HepG2 (cell line): ENCODE data around the gene HEMK1. TPM values are rescaled to one million over a fixed set of nuclear protein-coding genes. Genes with fewer than 3 reads are reported as not detected.

ENCODE experiments used
- ATAC-seq: fragments of 200-7000 bp; cut with Tn5 transposase; 3 replicates; pipeline ENCODE4 v1.9.1; 2020; ENCODE audit warnings: mild to moderate bottlenecking, moderate library complexity
- BruUV-seq: library from RNA; stranded (reverse); fragments of 400-500 nt; replicated peaks from 2 replicates; lab custom pipeline; 2021; lab: Mats Ljungman, UMichigan
- CTCF ChIA-PET: fragments of 300-600 bp; formaldehyde crosslinking; extraction: SDS; loops from one replicate; lab custom pipeline; 2021; ENCODE audit warnings: low total read pairs, inconsistent platforms, low intra/inter-chr PET ratio; lab: Yijun Ruan, JAX
- POLR2A ChIA-PET: fragments of 350-600 bp; sonication (Branson Sonifier 250); formaldehyde crosslinking; loops from one replicate; lab custom pipeline; 2020; ENCODE audit warnings: antibody characterized with exemption, inconsistent platforms; lab: Yijun Ruan, JAX
- DNase-seq: peaks from one replicate; pipeline ENCODE4 v3.0.0-alpha.2; 2015; ENCODE audit warnings: low spot score
- FAIRE-seq: peaks from 3 replicates; lab custom pipeline; 2011; peaks lifted over from hg19 to GRCh38; lab: Jason Lieb, UNC
- H2AFZ ChIP-seq: one replicate; pipeline ENCODE4 v1.6.1; 2011; ENCODE audit warnings: low read length, inconsistent platforms
- H3K27ac ChIP-seq: fragments of 300-600 bp; 3 replicates; pipeline ENCODE4 v1.8.0; 2011; ENCODE audit warnings: mixed run types, mild to moderate bottlenecking, mixed read lengths, low read length, inconsistent platforms; ENCODE audit not compliant: insufficient read depth; ENCODE audit errors: extremely low read length
- H3K27me3 ChIP-seq, 2 experiments: fragments of 200-600 bp in 1 of 2; 2 replicates in 1 of 2; 3 replicates in 1 of 2; pipeline versions ENCODE4 v1.6.0 to v1.8.0; 2011; ENCODE audit warnings: low read length in 2 of 2, mild to moderate bottlenecking in 2 of 2, moderate library complexity in 2 of 2, inconsistent platforms in 1 of 2; ENCODE audit not compliant: insufficient read depth in 2 of 2, control insufficient read depth in 1 of 2
- H3K36me3 ChIP-seq, 2 experiments: fragments of 200-600 bp in 1 of 2; replicated peaks in 1 of 2; 2 replicates in 1 of 2; 3 replicates in 1 of 2; pipeline versions ENCODE4 v1.5.1 to v1.8.0; 2011; ENCODE audit warnings: low read length in 2 of 2, inconsistent platforms in 1 of 2; ENCODE audit not compliant: insufficient read depth in 2 of 2, control insufficient read depth in 1 of 2
- H3K4me1 ChIP-seq: 2 replicates; pipeline ENCODE4 v1.5.1; 2012; ENCODE audit warnings: low read length, inconsistent platforms; ENCODE audit not compliant: insufficient read depth
- H3K4me2 ChIP-seq: 2 replicates; pipeline ENCODE4 v1.6.0; 2011; ENCODE audit warnings: low read depth, low read length, inconsistent platforms
- H3K4me3 ChIP-seq, 3 experiments: fragments of 200-600 bp in 1 of 3; sonication (generic), shearing (Covaris generic) in 1 of 3; replicated peaks in 1 of 3; 2 replicates each; pipeline ENCODE4 v1.5.1; 2011 to 2016; ENCODE audit warnings: low read length in 3 of 3, inconsistent platforms in 2 of 3, low read depth in 2 of 3, mild to moderate bottlenecking in 2 of 3, control low read depth in 1 of 3, mixed read lengths in 1 of 3; ENCODE audit not compliant: insufficient read depth in 1 of 3
- H3K79me2 ChIP-seq: one replicate; pipeline ENCODE4 v1.6.1; 2011; ENCODE audit warnings: low read length, inconsistent platforms; ENCODE audit not compliant: insufficient read depth
- H3K9ac ChIP-seq: 2 replicates; pipeline ENCODE4 v1.6.0; 2011; ENCODE audit warnings: mild to moderate bottlenecking, low read depth, low read length, inconsistent platforms; ENCODE audit not compliant: insufficient read depth
- H3K9me3 ChIP-seq: 2 replicates; pipeline ENCODE4 v1.5.1; 2012; ENCODE audit warnings: mild to moderate bottlenecking, low read length
- H4K20me1 ChIP-seq: 2 replicates; pipeline ENCODE4 v1.6.0; 2011; ENCODE audit warnings: inconsistent platforms, mild to moderate bottlenecking, low read length, moderate library complexity; ENCODE audit not compliant: insufficient read depth
- HMG20A ChIP-seq: IDR thresholded peaks from 2 replicates; pipeline ENCODE4 v1.6.1; 2016; ENCODE audit warnings: borderline replicate concordance
- POLR2AphosphoS2 ChIP-seq: IDR thresholded peaks from 2 replicates; pipeline ENCODE4 v1.6.1; 2011; ENCODE audit warnings: low read depth, low read length, improper control_type of control experiment
- POLR2AphosphoS5 ChIP-seq: IDR thresholded peaks from 2 replicates; pipeline ENCODE4 v1.6.1; 2012; ENCODE audit warnings: low read depth, low read length
- SMYD3 ChIP-seq: sonication (generic); formaldehyde crosslinking; IDR thresholded peaks from 2 replicates; pipeline ENCODE4 v1.8.1; 2023; ENCODE audit warnings: mild to moderate bottlenecking, missing genetic modification reagents
- ZNF383 ChIP-seq: sonication (generic); formaldehyde crosslinking; IDR thresholded peaks from 2 replicates; pipeline ENCODE4 v1.4.0; 2020; ENCODE audit warnings: missing genetic modification reagents, mild to moderate bottlenecking, borderline replicate concordance
- ZNF768 ChIP-seq: sonication (generic); formaldehyde crosslinking; IDR thresholded peaks from 2 replicates; pipeline ENCODE4 v1.4.0; 2020; ENCODE audit warnings: missing genetic modification reagents
- WGBS: methylation state at CpG from one replicate; pipeline ENCODE4 v1.1.6; 2017; ENCODE audit warnings: low lambda C conversion rate; 5-methylcytosine and 5-hydroxymethylcytosine counted together
- in situ Hi-C: cut with HindIII; loops from 2 replicates; pipeline ENCODE4 v1.10.0; 2017; ENCODE audit warnings: low pct_unique_long_range_greater_than_20kb; ENCODE audit not compliant: extremely low pct_ligation_motif_present
- intact Hi-C: fragments of 100-400 bp; cut with micrococcal nuclease; formaldehyde crosslinking; loops from one replicate; pipeline ENCODE4 v1.10.0; 2022; ENCODE audit not compliant: unreplicated experiment
- polyA plus RNA-seq, 8 experiments: library from polyadenylated mRNA; depleted of rRNA in 3 of 8; stranded (reverse) in 7 of 8; unstranded in 1 of 8; fragments of >200 nt; fragmentation: Illumina TruSeq in 4 of 8; extraction: Trizol in 4 of 8; gene quantifications; 2 replicates each; pipeline versions ENCODE4 v1.2.1 to v1.2.3, GENCODE V29; 2011 to 2016; ENCODE audit warnings: low read depth in 4 of 8, missing spikeins in 1 of 8, mixed read lengths in 1 of 8; ENCODE audit not compliant: insufficient read depth in 1 of 8
- total RNA-seq, 5 experiments: library from RNA; depleted of rRNA; stranded (reverse); fragments of >200 nt; fragmentation: Illumina TruSeq; extraction: Trizol; gene quantifications; 2 replicates each; pipeline ENCODE4 v1.2.3, GENCODE V29; 2016; ENCODE audit warnings: low read depth in 1 of 5
- TF ChIP-seq, protein P1 (sequence below): sonication (generic); formaldehyde crosslinking; IDR thresholded peaks from 2 replicates; pipeline ENCODE4 v1.4.0; 2020; ENCODE audit warnings: missing genetic modification reagents

The HEMK1 gene
- total and polyA plus RNA-seq, 2 of the 13 experiments (the other 11 are each of a cell fraction or from before 2014, with no cell fraction given), result 9.8 to 12.6 TPM

DNA sequence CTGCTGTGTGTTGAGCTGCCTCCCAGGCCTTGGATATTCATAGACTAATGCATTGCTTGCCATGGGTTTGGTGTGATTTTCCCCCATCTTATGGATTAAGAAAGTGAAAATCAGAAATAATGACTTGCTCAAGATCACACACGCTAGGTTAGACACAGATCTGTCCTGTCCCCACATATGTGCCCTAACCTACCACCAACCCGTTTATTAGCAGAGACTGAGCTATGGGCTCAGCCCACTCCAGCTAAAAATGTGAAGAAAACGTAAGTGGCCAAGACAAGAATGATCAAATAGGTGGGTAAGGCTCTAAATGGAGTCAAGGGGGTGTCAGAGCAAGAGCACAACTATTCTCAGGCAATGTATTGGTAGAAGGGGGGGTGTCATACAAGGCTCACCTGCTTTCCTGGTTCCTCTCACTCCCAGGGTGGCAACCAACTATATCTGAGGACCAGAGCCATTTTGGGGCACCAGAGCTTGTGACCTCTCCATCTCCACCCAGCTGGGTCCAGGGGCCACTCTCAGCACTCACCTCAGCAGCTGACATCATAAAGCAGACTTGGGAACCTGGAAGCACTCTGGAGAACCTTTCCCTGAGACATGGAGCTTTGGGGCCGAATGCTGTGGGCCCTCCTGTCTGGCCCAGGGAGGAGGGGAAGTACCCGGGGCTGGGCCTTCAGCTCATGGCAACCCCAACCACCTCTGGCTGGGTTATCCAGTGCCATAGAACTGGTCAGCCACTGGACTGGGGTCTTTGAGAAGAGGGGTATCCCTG is 1.4 kb downstream of the HEMK1 start:
- TF ChIP-seq HMG20A (CRISPR knock-in tag) (no peak), POLR2AphosphoS5 (peak; percentile 20; the same call in 1 of the 2 replicates)
- no peak for DNase-seq
- Histone ChIP-seq H2AFZ (no peak overlapping the region), H3K4me2 (peak overlapping the region; percentile 80), H3K27me3 (peaks cover 4 to 7% of the 10 kb centered on the region in 2 experiments; a peak in 2 of 5 replicates), H3K27ac (no peak overlapping the region), H4K20me1 (no peaks in the 10 kb centered on the region), H3K79me2 (no peaks in the 10 kb centered on the region), H3K36me3 (no peaks in the 10 kb centered on the region; a peak in 2 of 5 replicates), H3K4me1 (peaks cover 57% of the 10 kb centered on the region), H3K4me3 (peak overlapping the region in 2 of 3 experiments; percentile 82 to 84; a peak in 3 of 6 replicates), H3K9me3 (no peaks in the 10 kb centered on the region), H3K9ac (peak overlapping the region; percentile 80; the same call in 1 of the 2 replicates)
- no TSS peak for BruUV-seq
- intact Hi-C loops (no loop called here), in situ Hi-C loops (loop anchor here (5.0 kb wide), 3 partner anchors 42 to 812 kb away; partner anchors contain the start of gene CISH)
- FAIRE-seq, result no peak
- ChIA-PET CTCF (interaction anchor here (7.2 kb wide), 1 partner anchor 43 kb away, joined by 182 read pairs; the partner anchor contains the start of genes CISH and MAPKAPK3), POLR2A (interaction anchor here (1.4 to 3.3 kb wide), 6 partner anchors 18 to 46 kb away, joined by 4 to 64 read pairs (median 24); partner anchors contain the start of genes CISH and MAPKAPK3)
- WGBS, result 88% methylated on average over 3 of the region's 5 CpGs
- no peak for ATAC-seq

DNA sequence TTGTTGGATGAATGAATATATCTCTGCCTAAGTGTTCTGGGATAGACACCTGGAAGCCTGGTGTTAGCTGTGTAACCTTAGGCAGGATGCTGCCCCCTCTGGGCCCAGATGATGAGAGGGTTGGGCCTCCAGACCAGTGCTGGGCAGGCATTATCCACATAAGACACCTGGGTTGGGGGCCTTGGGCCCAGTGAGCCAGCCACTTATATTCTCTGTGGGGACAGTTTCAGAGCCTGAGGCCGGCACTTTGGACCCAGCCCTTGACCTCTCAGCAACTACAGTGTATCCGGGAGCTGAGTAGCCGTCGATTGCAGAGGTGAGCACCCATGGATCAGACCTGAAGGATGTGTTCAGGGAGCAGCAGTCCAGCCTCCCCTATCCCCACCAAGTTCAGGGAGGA is 2.2 kb downstream of the HEMK1 start:
- H3K79me2 ChIP-seq, result no peaks in the 10 kb centered on the region
- H3K4me2 ChIP-seq, result no peak overlapping the region
- WGBS, result 5% methylated on average over 3 of the region's 4 CpGs
- in situ Hi-C loops, result loop anchor here (5.0 kb wide), 3 partner anchors 41 to 811 kb away; partner anchors contain the start of gene CISH
- POLR2A ChIA-PET, result interaction anchor here (1.4 to 3.3 kb wide), 3 partner anchors 17 to 45 kb away, joined by 4 to 64 read pairs (median 12); partner anchors contain the start of gene CISH
- H3K27ac ChIP-seq, result no peak overlapping the region
- peaks cover 54% of the 10 kb centered on the region for H3K4me1 ChIP-seq
- no peak overlapping the region for H3K4me3 ChIP-seq
- H3K9me3 ChIP-seq, result no peaks in the 10 kb centered on the region
- CTCF ChIA-PET, result interaction anchor here (1.5 to 7.2 kb wide), 2 partner anchors 42 to 81 kb away, joined by 4 to 182 read pairs; partner anchors contain the start of genes CISH and MAPKAPK3
- ATAC-seq (no peak), FAIRE-seq (no peak), DNase-seq (no peak)
- TF ChIP-seq ZNF383 (no peak), SMYD3 (CRISPR knock-in tag) (no peak), POLR2AphosphoS2 (no peak), ZNF768 (CRISPR knock-in tag) (peak; percentile 84)
- TF ChIP-seq, protein P1, sequence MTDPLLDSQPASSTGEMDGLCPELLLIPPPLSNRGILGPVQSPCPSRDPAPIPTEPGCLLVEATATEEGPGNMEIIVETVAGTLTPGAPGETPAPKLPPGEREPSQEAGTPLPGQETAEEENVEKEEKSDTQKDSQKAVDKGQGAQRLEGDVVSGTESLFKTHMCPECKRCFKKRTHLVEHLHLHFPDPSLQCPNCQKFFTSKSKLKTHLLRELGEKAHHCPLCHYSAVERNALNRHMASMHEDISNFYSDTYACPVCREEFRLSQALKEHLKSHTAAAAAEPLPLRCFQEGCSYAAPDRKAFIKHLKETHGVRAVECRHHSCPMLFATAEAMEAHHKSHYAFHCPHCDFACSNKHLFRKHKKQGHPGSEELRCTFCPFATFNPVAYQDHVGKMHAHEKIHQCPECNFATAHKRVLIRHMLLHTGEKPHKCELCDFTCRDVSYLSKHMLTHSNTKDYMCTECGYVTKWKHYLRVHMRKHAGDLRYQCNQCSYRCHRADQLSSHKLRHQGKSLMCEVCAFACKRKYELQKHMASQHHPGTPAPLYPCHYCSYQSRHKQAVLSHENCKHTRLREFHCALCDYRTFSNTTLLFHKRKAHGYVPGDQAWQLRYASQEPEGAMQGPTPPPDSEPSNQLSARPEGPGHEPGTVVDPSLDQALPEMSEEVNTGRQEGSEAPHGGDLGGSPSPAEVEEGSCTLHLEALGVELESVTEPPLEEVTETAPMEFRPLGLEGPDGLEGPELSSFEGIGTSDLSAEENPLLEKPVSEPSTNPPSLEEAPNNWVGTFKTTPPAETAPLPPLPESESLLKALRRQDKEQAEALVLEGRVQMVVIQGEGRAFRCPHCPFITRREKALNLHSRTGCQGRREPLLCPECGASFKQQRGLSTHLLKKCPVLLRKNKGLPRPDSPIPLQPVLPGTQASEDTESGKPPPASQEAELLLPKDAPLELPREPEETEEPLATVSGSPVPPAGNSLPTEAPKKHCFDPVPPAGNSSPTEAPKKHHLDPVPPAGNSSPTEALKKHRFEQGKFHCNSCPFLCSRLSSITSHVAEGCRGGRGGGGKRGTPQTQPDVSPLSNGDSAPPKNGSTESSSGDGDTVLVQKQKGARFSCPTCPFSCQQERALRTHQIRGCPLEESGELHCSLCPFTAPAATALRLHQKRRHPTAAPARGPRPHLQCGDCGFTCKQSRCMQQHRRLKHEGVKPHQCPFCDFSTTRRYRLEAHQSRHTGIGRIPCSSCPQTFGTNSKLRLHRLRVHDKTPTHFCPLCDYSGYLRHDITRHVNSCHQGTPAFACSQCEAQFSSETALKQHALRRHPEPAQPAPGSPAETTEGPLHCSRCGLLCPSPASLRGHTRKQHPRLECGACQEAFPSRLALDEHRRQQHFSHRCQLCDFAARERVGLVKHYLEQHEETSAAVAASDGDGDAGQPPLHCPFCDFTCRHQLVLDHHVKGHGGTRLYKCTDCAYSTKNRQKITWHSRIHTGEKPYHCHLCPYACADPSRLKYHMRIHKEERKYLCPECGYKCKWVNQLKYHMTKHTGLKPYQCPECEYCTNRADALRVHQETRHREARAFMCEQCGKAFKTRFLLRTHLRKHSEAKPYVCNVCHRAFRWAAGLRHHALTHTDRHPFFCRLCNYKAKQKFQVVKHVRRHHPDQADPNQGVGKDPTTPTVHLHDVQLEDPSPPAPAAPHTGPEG (CRISPR knock-in tag), result no peak
- no TSS peak for BruUV-seq
- peaks cover 4 to 7% of the 10 kb centered on the region in 2 experiments; a peak in 2 of 5 replicates for H3K27me3 ChIP-seq
- no peaks in the 10 kb centered on the region for H4K20me1 ChIP-seq
- intact Hi-C loops, result no loop called here
- no peaks in the 10 kb centered on the region; a peak in 2 of 5 replicates for H3K36me3 ChIP-seq
- no peak overlapping the region for H3K9ac ChIP-seq
- H2AFZ ChIP-seq, result no peak overlapping the region
